NCI-H1417 treated with DMSO at 0.1 percent for 48 hours (cell line): Measurements from ENCODE around the gene TMEM52B.
"Not testable (repeated sequence)": the region's sequence is repeated elsewhere in the genome, so short reads cannot be mapped to it uniquely, and the experiment has no call there.

Experiments
- DNase-seq: peaks from one replicate; lab custom pipeline; 2025; lab: John Stamatoyannopoulos, UW

TMEM52B gene

DNA sequence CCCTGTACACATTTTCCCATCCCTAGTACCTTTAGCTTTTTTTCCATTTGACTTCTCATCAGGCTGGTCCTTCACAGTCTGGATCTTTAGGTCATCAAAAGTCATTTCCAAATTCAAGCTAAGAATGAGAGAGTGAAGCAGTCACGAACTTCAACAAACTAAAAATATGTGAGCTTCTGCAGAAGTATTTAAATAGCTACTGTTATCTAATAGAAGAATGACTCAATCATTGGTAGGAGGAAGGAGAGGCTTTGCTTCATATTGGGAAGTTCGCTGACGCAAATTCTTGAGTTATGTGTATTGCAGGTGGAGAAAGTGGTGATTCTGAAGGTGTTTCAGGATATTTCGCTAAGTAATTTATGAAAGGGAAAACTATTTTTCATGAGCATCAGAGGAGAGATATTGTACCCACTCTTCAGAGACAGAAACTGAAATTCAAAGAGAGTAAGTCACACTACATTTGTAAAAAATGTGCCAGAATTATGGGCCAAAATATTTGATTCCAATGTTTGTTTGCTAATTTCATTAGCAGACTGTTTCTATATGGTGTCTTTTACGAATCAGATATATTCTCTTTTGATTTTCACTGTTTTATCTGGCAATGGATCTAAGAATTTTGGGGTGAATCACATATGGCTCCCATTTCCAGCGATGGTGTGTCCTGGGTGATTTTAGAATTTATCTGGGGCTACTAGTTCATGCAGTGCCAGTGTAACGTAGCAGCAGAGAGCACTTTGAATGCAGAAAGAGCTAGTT, 6.7 kb upstream of the TMEM52B start, which contains the start of gene OLR1:
Gene OLR1 (minus strand): TSS at position 160 of the 756 bp plus-strand sequence. CDS start 55 bp downstream, at position 105.
- no peak for DNase-seq

- no peak for DNase-seq
These were observed 3.7 kb upstream of the TMEM52B start for GRCh38 chr12:10174986-10175614.

DNA sequence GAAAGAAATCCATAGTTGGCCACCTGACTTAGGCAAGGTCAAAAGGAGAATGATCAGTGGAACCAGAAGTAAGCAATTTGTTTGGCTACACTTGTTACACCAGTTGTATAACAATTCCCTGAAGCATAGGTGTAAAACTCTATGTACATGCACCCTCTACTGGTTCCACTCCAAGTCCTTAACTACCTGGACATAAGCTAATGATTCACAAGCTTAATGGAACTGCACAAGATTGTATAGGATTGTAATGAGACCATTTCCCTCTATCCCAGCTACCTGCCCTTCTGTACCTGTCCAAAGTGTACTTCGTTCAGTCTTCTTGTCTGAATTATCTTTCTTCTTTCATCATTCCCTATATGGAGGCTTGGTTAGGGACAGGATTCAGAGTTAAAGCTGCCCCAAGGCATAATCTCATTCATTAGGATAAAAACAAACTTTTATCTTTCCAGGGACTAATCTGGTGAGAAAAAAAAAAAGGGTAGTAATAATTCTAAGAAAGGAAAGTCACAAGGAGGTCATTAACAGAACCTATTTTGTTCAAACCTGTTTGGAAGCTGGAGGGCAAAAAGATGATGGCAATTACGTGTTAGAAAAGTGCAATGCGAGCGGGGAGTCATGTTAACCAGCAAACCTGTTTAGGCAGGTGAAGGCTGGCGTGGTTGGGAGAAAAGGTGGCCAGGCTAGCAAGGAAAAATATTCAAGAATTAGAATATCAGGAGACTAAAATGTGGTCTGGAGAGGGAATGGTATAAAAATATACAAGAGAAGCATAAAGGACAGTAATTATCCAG, 2.8 kb upstream of the TMEM52B start:
- no peak for DNase-seq

GRCh38 chr12:10179776-10180181, 947 bp downstream of the TMEM52B start:
- DNase-seq, result no peak

GRCh38 chr12:10182354-10183049, 3.7 kb downstream of the TMEM52B start:
- no peak for DNase-seq

DNA sequence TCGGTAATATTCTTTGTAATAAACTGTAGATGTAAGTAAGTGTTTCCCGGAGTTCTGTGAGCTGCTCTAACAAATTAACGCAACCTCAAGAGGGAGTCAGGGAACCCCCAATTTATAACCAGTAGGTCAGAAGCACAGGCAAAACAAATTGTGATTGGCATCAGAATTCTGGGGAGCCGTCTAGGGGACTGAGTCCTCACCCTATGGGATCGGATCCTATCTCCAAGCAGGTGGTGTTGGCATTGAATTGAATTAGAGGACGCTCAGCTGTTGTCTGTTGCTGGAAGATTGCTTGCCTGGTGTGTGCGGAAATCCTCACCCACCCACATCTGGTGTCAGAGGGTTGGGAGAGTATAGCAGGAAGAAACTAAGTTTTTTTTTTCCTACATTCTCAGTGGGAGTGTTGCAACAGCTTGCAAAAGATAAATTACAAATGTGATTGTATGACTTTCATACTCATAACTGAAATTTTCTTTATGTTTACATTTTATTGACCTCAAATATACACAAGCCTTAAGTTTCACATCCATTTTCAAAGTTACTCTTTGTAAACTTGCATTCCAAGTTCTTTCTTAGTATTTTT, 5.5 kb downstream of the TMEM52B start:
- DNase-seq, result no peak

DNA sequence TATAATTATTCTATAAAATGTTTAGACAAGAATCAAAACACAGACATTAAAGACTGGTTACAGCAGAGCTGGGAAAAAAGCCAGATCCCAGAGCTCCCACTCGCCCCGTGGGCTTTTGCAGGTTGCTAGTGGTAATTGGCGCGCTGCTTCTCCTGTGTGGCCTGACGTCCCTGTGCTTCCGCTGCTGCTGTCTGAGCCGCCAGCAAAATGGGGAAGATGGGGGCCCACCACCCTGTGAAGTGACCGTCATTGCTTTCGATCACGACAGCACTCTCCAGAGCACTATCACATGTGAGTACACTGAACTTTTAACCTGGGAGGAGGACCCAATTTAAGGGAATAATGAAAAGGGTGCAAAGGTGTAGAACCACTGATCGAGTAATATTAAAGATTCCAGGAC, 7.5 kb downstream of the TMEM52B start:
- no peak for DNase-seq

- not testable (repeated sequence) for DNase-seq
These were observed 8.1 kb downstream of the TMEM52B start for GRCh38 chr12:10186958-10187357.

GRCh38 chr12:10189653-10190052, 10.8 kb downstream of the TMEM52B start:
- no peak for DNase-seq

DNA sequence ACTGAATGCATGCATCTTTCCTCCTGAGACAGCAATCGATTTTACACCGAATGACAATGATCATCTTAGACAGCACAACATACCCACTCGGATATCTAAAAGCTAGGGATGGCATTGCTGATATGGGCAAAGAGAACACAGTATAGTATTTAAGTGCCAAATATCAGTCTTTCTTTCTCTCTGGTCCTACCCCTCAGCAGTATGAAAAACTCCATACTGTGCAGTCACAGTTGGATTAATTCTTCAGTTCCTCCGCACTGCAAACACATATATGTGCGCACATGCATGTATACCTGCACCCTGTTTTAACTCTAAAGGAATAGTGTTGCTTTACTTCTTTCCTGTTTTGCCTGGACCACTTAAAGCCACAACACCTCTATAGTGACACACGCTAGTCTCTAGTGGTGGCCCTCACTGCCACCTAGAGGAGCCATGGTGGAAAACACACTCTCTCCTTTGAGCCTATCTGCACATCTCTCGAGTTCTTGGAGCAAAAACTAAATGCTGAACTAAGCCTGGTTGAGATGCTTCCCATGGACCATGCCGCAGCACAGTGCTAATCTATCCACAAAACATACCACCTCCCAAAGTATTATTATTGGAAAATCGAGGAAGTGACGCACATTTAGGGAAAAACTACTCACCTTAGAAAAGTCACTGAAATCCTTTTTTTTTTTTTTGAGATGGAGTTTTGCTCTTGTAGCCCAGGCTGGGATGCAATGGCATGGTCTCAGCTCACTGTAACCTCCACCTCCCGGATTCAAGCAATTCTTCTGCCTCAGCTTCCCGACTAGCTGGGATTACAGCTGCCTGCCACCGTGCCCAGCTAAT, 11.9 kb downstream of the TMEM52B start:
- no peak for DNase-seq

DNA sequence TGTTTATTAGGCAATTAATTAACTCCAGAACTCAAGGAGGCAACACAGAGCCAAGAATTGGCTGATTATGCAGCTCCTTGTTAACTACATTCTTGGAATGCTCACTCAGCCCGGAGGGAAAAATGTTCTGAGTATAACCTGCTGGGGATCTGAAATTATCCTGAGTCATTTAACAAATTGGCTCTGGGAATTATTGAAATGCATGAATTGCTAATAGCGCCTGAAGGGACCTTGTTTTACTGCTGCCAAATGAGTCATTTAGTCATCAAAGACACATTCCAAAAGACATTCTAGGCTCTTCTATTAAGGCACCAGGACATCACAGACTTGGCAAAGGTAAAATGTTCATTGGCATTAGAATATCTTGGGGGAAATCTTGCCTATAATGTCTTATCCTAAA, 13.0 kb downstream of the TMEM52B start:
- DNase-seq, result no peak

DNA sequence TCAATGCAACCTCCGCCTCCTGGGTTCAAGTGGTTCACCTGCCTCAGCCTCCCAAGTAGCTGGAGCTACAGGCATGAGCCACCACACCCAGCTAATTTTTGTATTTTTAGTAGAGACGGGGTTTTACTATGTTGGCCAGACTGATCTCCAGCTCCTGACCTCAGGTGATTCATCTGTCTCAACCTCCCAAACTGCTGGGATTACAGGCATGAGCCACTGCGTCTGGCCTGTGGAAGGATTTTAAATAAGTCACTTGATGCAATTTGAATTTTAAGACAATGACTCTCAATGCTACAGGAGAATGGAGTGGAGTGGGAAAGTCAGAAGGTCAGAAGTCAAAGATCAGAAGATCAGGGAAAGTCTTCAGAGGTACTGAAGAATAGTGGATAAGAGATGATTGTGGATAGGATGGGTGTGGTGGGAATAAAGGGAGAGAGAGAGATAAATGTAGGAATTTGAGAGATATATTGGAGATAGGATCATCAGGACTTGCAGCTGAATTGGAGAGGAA, 15.4 kb downstream of the TMEM52B start:
- no peak for DNase-seq

GRCh38 chr12:10196210-10196609, 17.4 kb downstream of the TMEM52B start:
- no peak for DNase-seq

- no peak for DNase-seq
These were observed 19.0 kb downstream of the TMEM52B start for GRCh38 chr12:10197879-10198278.

DNA sequence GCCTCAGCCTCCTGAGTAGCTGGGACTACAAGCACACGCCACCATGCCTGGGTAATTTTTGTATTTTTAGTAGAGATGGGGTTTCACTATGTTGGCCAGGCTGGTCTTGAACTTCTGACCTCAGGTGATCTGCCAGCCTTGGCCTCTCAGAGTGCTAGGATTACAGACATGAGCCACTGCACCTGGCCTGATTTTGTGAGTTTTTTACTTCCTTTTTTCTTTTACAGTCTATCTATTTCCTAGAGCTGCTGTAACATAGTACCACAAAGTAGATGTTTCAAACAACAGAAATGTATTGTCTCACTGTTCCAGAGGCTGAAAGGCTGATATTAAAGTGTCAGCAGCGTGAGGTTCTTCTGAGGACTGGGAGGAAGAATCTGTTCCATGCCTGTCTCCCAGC, 25.7 kb downstream of the TMEM52B start:
- not testable (repeated sequence) for DNase-seq

DNA sequence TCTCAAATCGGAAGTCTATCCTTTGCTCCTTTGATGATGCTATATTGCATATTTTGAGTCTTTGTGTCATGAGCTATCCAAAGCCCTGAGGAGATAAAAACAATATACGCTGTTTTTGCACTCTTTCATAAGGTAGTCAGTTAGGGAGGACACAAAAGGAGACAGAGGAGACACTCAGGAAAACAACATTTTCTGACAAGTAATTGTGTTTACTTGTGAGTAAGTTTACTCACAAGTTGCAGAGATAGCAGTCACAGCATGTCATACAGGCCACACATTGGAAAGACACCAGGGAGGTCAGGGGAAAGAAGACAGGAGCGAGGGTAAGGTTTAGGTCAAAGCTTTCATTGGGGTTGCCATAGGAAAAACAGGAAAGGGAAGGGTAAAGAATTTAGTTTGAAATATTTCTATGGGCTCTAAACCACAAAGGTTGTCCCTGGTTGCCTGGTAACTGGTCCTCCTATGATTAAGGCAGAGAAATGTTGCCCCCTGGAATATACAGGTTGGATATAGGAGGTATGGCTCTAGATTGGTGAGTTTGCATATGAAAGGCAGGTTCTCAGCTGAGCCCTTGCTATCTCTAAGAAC, 26.5 kb downstream of the TMEM52B start:
- no peak for DNase-seq

DNA sequence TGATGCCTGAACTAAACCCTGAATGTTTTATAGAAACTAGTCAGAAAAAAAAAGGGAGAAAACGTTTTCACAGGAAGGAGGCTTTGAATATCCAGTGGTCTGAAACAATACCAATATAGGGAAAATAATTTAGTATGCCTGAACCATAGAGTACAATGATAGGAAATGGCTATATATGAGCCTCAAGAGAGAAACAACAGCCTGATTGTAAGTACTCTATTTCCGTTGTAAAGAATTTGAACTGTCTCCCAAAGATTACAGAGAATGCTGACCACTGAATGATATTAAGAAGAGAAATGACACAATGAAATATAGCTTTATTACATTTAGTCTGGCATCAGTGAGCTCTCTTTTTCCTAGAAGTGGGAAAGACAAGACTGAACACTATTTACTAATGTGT, 28.3 kb downstream of the TMEM52B start:
- no peak for DNase-seq

DNA sequence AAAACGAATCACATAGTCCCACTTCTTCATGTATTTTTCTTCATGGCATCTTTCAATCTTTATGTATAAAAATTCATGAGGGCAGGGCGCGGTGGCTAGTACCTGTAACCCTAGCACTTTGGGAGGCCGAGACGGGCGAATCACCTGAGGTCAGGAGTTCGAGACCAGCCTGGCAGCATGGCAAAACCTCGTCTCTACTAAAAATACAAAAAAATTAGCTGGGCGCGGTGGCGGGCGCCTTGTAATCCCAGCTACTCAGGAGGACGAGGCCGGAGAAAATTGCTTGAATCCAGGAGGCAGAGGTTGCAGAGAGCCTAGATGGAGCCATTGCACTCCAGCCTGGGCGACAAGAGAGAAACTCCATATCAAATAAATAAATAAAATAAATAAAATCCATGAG, 31.4 kb downstream of the TMEM52B start:
- DNase-seq, result no peak

DNA sequence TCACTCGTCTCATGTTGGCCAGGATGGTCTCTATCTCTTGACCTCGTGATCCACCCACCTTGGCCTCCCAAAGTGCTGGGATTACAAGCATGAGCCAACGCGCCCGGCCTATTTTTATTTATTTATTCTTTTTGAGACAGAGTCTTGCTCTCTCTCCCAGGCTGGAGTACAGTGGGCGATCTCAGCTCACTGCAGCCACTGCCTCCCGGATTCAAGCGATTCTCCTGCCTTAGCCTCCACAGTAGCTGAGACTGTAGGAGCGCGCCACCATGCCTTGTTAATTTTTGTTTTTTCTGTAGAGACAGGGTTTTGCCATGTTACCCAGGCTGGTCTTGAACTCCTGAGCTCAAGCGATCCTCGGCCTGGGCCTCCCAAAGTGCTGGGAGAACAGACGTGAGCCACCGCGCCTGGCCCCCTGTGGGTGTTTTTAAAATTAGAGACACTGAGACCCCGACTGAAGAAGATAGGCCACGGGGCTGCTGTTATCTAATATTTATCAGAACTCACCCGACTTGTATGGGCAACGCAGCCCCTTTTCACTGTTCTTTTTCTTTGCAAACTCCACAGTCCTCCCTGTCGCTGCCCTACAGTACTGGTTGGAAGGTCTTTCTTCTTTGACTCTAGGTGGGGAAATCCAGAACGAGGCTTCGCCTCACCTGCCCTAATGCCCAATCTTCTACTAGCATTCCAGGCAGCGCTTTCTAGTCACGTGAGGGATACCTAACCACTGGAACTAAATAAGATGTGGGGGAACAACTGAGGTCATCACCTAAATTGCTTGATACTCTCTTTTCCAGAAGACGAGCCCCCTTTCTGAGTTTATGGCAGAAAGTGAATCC, 32.5 kb downstream of the TMEM52B start:
- DNase-seq, result no peak
